Thymus (tissue), 11 donors: ENCODE data around the gene RESP18. TPM values are rescaled to one million over a fixed set of nuclear protein-coding genes. Genes with fewer than 3 reads are reported as not detected.

Experiments used
- DNase-seq, 9 donors: peaks; one replicate each; pipeline ENCODE4 v3.0.0-alpha.2; 2013; ENCODE audit warnings: low spot score in 9 of 9, low read depth in 6 of 9, missing footprints in 1 of 9
- H3K27ac ChIP-seq, 2 donors: one replicate each; pipeline ENCODE4 v1.5.1; 2013; ENCODE audit warnings: control low read depth in 1 of 2, low read depth in 1 of 2, low read length in 1 of 2, mild to moderate bottlenecking in 1 of 2, moderate library complexity in 1 of 2
- H3K27me3 ChIP-seq, 2 donors: one replicate each; pipeline ENCODE4 v1.5.1; 2013; ENCODE audit warnings: low read length in 1 of 2; ENCODE audit not compliant: control insufficient read depth in 2 of 2, insufficient read depth in 1 of 2
- H3K36me3 ChIP-seq, 2 donors: one replicate each; pipeline ENCODE4 v1.5.1; 2013; ENCODE audit warnings: low read length in 1 of 2, mild to moderate bottlenecking in 1 of 2, moderate library complexity in 1 of 2; ENCODE audit not compliant: control insufficient read depth in 2 of 2, insufficient read depth in 2 of 2
- H3K4me1 ChIP-seq, 2 donors: one replicate each; pipeline ENCODE4 v1.5.1; 2013; ENCODE audit warnings: low read length in 2 of 2; ENCODE audit not compliant: control insufficient read depth in 2 of 2, insufficient read depth in 2 of 2
- H3K4me3 ChIP-seq, 2 donors: one replicate each; pipeline ENCODE4 v1.5.1; 2013; ENCODE audit warnings: low read length in 2 of 2, control low read depth in 1 of 2, mild to moderate bottlenecking in 1 of 2
- H3K9me3 ChIP-seq, 2 donors: one replicate each; pipeline ENCODE4 v1.5.1; 2013; ENCODE audit warnings: low read length in 1 of 2, mild to moderate bottlenecking in 1 of 2; ENCODE audit not compliant: control insufficient read depth in 2 of 2, insufficient read depth in 1 of 2
- WGBS: extraction: QIAGEN DNeasy Blood & Tissue Kit; methylation state at CpG from one replicate; pipeline ENCODE4 v1.1.7; 2013; 5-methylcytosine and 5-hydroxymethylcytosine counted together
- polyA plus RNA-seq: library from polyadenylated mRNA; stranded (reverse); fragments of 200-250 nt; gene quantifications from one replicate; pipeline ENCODE4 v1.2.3, GENCODE V29; 2013
- total RNA-seq: library from RNA; stranded (reverse); fragments of 120-200 nt; gene quantifications from one replicate; pipeline ENCODE4 v1.2.4, GENCODE V29; 2013
- donor health status: healthy.

RESP18 gene
- total and polyA plus RNA-seq, 2 donors: 0.07 TPM; not detected in 1

- no peak for DNase-seq
- WGBS: 8% methylated on average over 66 of the region's 66 CpGs
- no peak overlapping the region for H3K4me3 ChIP-seq
Measured at GRCh38 chr2:219358170-219359075, 25.9 kb upstream of the RESP18 start.

GRCh38 chr2:219356834-219357233, 24.3 kb upstream of the RESP18 start:
- no peak overlapping the region for H3K4me3 ChIP-seq
- no peak for DNase-seq
- no peaks in the 10 kb centered on the region for H3K36me3 ChIP-seq
- peaks cover 29 to 78% of the 10 kb centered on the region in 2 donors for H3K27me3 ChIP-seq
- no peak overlapping the region for H3K27ac ChIP-seq
- WGBS: 33% methylated on average over 1 of the region's 1 CpG
- no peaks in the 10 kb centered on the region for H3K9me3 ChIP-seq
- H3K4me1 ChIP-seq: no peaks in the 10 kb centered on the region

More at GRCh38 chr2:219358170-219359075, 25.9 kb upstream of the RESP18 start:
- H3K9me3 ChIP-seq: no peaks in the 10 kb centered on the region
- H3K4me1 ChIP-seq: no peaks in the 10 kb centered on the region
- no peak overlapping the region for H3K27ac ChIP-seq
- H3K36me3 ChIP-seq: no peaks in the 10 kb centered on the region
- peaks cover 29 to 65% of the 10 kb centered on the region in 2 donors for H3K27me3 ChIP-seq

GRCh38 chr2:219354582-219354981, 22.0 kb upstream of the RESP18 start:
- Histone ChIP-seq H3K9me3 (no peaks in the 10 kb centered on the region), H3K4me3 (no peak overlapping the region), H3K27me3 (peaks cover 30 to 79% of the 10 kb centered on the region in 2 donors), H3K4me1 (no peaks in the 10 kb centered on the region), H3K36me3 (no peaks in the 10 kb centered on the region), H3K27ac (no peak overlapping the region)
- no peak for DNase-seq
- WGBS: 87% methylated on average over 4 of the region's 4 CpGs

GRCh38 chr2:219353129-219353528, 20.6 kb upstream of the RESP18 start:
- no peak overlapping the region for H3K27ac ChIP-seq
- no peaks in the 10 kb centered on the region for H3K9me3 ChIP-seq
- H3K27me3 ChIP-seq: peaks cover 19 to 70% of the 10 kb centered on the region in 2 donors
- no peak overlapping the region for H3K4me3 ChIP-seq
- no peaks in the 10 kb centered on the region for H3K4me1 ChIP-seq
- no peaks in the 10 kb centered on the region for H3K36me3 ChIP-seq
- no peak for DNase-seq
- WGBS: 85% methylated on average over 5 of the region's 5 CpGs

GRCh38 chr2:219352448-219353023, 20.0 kb upstream of the RESP18 start:
- H3K27ac ChIP-seq: no peak overlapping the region
- 8% methylated on average over 5 of the region's 5 CpGs for WGBS
- no peaks in the 10 kb centered on the region for H3K4me1 ChIP-seq
- H3K9me3 ChIP-seq: no peaks in the 10 kb centered on the region
- H3K36me3 ChIP-seq: no peaks in the 10 kb centered on the region
- peaks cover 14 to 64% of the 10 kb centered on the region in 2 donors for H3K27me3 ChIP-seq
- H3K4me3 ChIP-seq: no peak overlapping the region
- DNase-seq: peak in 7 of 9 donors; percentile 13 to 69 (median 44)

- Histone ChIP-seq H3K27me3 (peaks cover 6 to 49% of the 10 kb centered on the region in 2 donors), H3K4me3 (no peak overlapping the region), H3K9me3 (no peaks in the 10 kb centered on the region), H3K36me3 (no peaks in the 10 kb centered on the region), H3K27ac (no peak overlapping the region), H3K4me1 (no peaks in the 10 kb centered on the region)
- no peak for DNase-seq
- 74% methylated on average over 4 of the region's 4 CpGs for WGBS
Measured at GRCh38 chr2:219350710-219351221, 18.2 kb upstream of the RESP18 start.

- Histone ChIP-seq H3K9me3 (no peaks in the 10 kb centered on the region), H3K27ac (no peak overlapping the region), H3K4me1 (no peaks in the 10 kb centered on the region), H3K4me3 (no peak overlapping the region), H3K27me3 (peaks cover 6 to 44% of the 10 kb centered on the region in 2 donors), H3K36me3 (no peaks in the 10 kb centered on the region)
- DNase-seq: no peak
- 79% methylated on average over 3 of the region's 3 CpGs for WGBS
Measured at GRCh38 chr2:219350215-219350614, 17.7 kb upstream of the RESP18 start.

- DNase-seq: no peak
- peaks cover 0 to 11% of the 10 kb centered on the region in 2 donors for H3K27me3 ChIP-seq
- no peak overlapping the region for H3K27ac ChIP-seq
- no peaks in the 10 kb centered on the region for H3K4me1 ChIP-seq
- no peaks in the 10 kb centered on the region for H3K36me3 ChIP-seq
- no peak overlapping the region for H3K4me3 ChIP-seq
- WGBS: 55% methylated on average over 6 of the region's 6 CpGs
- H3K9me3 ChIP-seq: no peaks in the 10 kb centered on the region
Measured at GRCh38 chr2:219344751-219345430, 12.3 kb upstream of the RESP18 start.
